ENCODE data around the gene RBP2. TPM values are rescaled to one million over a fixed set of nuclear protein-coding genes. Genes with fewer than 3 reads are reported as not detected.

RBP2 gene
- total RNA-seq, 6 experiments from 2014 or later = not detected

DNA sequence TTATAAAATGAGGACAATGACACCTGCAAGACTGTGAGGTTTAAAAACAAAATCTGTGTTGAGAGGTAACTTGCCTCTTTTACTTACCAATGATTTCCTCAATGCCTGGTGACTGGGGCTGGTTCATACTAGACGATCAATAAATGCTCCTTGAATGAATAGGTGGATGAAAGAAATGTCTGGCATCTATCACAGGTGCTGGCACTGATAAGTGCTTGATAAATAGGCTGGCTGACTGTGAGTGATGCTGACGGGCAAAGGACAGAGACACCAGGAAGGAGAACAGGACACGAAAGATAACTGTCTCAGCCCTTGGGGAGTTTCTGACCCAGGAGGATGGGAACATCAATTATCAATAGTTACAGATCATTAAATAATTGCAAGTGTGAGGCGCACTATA, 31.9 kb downstream of the RBP2 start:
- Mint-ChIP-seq H3K9me3 (peaks cover 5% of the 10 kb centered on the region; the same call in 1 of the 2 replicates), H3K4me3 (no peak overlapping the region), H3K27ac (no peak overlapping the region)

DNA sequence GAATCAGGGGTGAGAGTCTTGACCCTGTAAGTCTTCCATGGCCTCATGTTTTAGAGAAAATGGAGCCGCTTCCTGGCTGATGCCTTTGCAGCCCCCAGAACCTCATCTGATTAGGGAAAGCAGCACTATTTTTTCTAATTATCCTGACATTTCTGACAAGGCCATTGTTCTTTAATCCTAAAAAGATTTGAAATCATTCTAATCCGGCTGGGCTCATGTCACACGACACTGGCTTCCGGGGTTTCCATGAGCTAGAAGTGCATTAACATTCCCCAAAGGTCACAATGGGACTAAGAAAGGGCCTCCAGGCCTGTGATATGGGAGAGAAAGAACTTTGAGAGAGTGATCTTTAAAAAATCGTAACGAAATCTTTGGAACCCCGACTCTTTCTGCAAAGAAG, 33.1 kb downstream of the RBP2 start:
- Mint-ChIP-seq H3K9me3 (peaks cover 5% of the 10 kb centered on the region; the same call in 1 of the 2 replicates), H3K4me3 (no peak overlapping the region), H3K4me1 (ENCODE audit: low read depth) (no peaks in the 10 kb centered on the region), H3K27ac (no peak overlapping the region), H3K27me3 (ENCODE audit: insufficient read depth) (peaks cover 3% of the 10 kb centered on the region), H3K36me3 (ENCODE audit: low read depth) (no peaks in the 10 kb centered on the region)
- TF ChIP-seq, protein P1, sequence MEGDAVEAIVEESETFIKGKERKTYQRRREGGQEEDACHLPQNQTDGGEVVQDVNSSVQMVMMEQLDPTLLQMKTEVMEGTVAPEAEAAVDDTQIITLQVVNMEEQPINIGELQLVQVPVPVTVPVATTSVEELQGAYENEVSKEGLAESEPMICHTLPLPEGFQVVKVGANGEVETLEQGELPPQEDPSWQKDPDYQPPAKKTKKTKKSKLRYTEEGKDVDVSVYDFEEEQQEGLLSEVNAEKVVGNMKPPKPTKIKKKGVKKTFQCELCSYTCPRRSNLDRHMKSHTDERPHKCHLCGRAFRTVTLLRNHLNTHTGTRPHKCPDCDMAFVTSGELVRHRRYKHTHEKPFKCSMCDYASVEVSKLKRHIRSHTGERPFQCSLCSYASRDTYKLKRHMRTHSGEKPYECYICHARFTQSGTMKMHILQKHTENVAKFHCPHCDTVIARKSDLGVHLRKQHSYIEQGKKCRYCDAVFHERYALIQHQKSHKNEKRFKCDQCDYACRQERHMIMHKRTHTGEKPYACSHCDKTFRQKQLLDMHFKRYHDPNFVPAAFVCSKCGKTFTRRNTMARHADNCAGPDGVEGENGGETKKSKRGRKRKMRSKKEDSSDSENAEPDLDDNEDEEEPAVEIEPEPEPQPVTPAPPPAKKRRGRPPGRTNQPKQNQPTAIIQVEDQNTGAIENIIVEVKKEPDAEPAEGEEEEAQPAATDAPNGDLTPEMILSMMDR (IDR thresholded peaks at IDR 0.05) = no peak
- DNase-seq = no peak

More for the DNA sequence above, 31.9 kb downstream of the RBP2 start:
- H3K27me3 Mint-ChIP-seq (ENCODE audit: insufficient read depth) = peaks cover 3% of the 10 kb centered on the region
- H3K4me1 Mint-ChIP-seq (ENCODE audit: low read depth) = no peaks in the 10 kb centered on the region
- DNase-seq = no peak
- TF ChIP-seq, protein P1 (IDR thresholded peaks at IDR 0.05) = no peak
- no peaks in the 10 kb centered on the region for H3K36me3 Mint-ChIP-seq (ENCODE audit: low read depth)

DNA sequence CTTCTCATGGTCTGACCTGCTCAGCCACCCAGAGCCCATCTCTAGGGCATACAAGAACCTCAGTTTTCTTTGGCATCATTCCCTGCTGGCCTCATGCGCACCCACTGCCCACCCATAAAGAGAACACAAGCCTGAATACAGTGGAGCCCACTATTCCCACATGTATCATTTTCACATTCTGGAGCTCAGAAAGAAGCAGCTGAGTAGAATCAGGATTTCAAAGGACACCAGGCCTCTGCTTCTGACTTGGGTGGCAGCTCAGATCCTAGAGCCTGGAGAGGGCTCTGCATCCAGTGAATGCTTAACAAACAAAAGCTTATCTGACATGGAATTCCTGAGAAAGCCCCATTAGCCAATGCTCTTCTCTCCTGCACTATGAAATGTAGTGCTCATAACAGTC, 34.7 kb downstream of the RBP2 start:
- peaks cover 3% of the 10 kb centered on the region for H3K27me3 Mint-ChIP-seq (ENCODE audit: insufficient read depth)
- H3K4me3 Mint-ChIP-seq = no peak overlapping the region
- peaks cover 5% of the 10 kb centered on the region; the same call in 1 of the 2 replicates for H3K9me3 Mint-ChIP-seq
- H3K36me3 Mint-ChIP-seq (ENCODE audit: low read depth) = no peaks in the 10 kb centered on the region
- TF ChIP-seq, protein P1 (IDR thresholded peaks at IDR 0.05) = no peak
- no peak for DNase-seq
- H3K27ac Mint-ChIP-seq = no peak overlapping the region
- no peaks in the 10 kb centered on the region for H3K4me1 Mint-ChIP-seq (ENCODE audit: low read depth)

DNA sequence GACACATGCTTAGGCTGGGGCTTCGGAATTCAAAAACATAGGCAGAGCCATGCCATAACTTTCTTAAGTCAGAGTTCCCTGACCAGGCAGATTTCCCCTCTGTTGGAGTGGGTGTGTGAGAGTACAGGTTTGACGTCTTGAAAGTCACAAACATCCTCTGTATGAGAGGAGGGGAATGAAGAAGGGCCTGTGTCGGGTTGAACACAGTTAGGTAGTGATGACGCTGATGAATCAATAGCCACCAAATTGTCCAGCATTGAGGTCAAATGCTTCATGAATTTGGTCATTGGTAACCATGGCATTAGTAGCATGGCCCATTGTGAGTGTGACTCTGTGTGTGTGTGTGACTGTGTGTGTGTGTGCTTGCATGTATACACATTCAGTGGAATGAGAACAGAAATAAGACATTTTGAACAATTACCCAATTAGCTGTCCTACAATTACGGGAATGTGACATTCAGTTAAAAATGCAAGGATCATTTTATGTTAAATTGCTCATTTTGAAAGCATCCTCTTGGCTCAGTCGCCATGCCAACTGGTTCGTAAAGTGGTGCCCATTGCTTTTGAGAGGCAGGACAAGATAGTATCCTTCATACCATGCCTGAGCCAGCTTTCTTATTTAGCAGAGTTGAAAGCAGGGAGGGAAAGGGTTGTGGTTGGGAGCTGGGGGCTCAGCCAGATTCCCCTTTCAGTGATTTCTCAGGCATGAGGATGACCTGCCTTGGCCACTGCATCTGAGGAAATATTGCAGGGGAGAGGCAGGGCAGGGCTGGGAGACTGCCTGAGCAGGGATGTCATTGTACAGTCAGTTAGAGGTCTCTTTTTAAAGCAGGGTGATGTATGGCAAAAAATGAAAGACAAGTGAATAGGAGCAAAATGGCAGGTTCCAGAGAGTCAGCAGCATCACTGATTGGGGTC, 35.4 kb downstream of the RBP2 start:
- no peak for DNase-seq
- Mint-ChIP-seq H3K4me3 (no peak overlapping the region), H3K4me1 (ENCODE audit: low read depth) (no peaks in the 10 kb centered on the region), H3K36me3 (ENCODE audit: low read depth) (no peaks in the 10 kb centered on the region), H3K27ac (no peak overlapping the region), H3K27me3 (ENCODE audit: insufficient read depth) (peaks cover 3% of the 10 kb centered on the region), H3K9me3 (peaks cover 2% of the 10 kb centered on the region; the same call in 1 of the 2 replicates)
- TF ChIP-seq, protein P1 (IDR thresholded peaks at IDR 0.05) = no peak

DNA sequence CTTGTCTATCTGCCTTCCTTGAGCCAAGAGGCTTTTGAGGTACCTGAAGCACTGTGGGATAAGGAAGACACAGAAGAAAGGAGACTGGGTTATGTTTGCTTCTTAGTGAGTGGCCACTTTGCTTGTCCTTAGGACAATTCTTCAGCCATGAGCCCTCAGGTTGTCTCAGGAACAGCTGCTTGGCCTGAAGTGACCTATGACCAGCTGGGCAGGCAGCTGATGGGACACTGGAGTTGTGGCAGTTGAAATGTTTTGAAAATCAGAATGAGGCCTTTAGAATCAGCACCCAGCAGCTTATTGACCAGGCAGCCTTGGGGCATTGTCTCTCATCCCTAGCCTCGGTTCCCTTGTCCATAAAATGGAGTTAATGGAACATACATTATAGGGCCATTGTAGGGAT, 37.0 kb downstream of the RBP2 start:
- Mint-ChIP-seq H3K9me3 (no peaks in the 10 kb centered on the region; the same call in 1 of the 2 replicates), H3K4me1 (ENCODE audit: low read depth) (no peaks in the 10 kb centered on the region), H3K27me3 (ENCODE audit: insufficient read depth) (peaks cover 2% of the 10 kb centered on the region; the same call in 1 of the 2 replicates), H3K27ac (no peak overlapping the region), H3K4me3 (no peak overlapping the region), H3K36me3 (ENCODE audit: low read depth) (no peaks in the 10 kb centered on the region)
- no peak for DNase-seq
- TF ChIP-seq, protein P1 (IDR thresholded peaks at IDR 0.05) = no peak

Measured in HFFc6 (cell line).